Esophagus muscularis mucosa (tissue), 4 donors: ENCODE results near the gene ERAS. TPM values are rescaled to one million over a fixed set of nuclear protein-coding genes. Genes with fewer than 3 reads are reported as not detected.
"Not testable (repeated sequence)": the region's sequence is repeated elsewhere in the genome, so short reads cannot be mapped to it uniquely, and the experiment has no call there.

Experiments used
- DNase-seq: peaks from one replicate; pipeline ENCODE4 v3.0.0-alpha.2; 2017; ENCODE audit errors: extremely low spot score
- H3K27ac ChIP-seq, 4 donors: fragments of 200-600 bp; sonication (generic); replicated peaks in 1 of 4; 1 replicate in 3 of 4; 2 replicates in 1 of 4; pipeline ENCODE4 v1.5.1; 2016 to 2019; ENCODE audit warnings: mild to moderate bottlenecking in 1 of 4
- H3K27me3 ChIP-seq, 4 donors: fragments of 200-600 bp; sonication (generic); one replicate each; pipeline versions ENCODE4 v1.5.1 to v1.6.0; 2016 to 2019
- H3K36me3 ChIP-seq, 4 donors: fragments of 200-600 bp; sonication (generic); one replicate each; pipeline ENCODE4 v1.5.1; 2016 to 2019
- H3K4me1 ChIP-seq, 4 donors: fragments of 200-600 bp; sonication (generic); one replicate each; pipeline ENCODE4 v1.5.1; 2016 to 2019
- H3K4me3 ChIP-seq, 4 donors: fragments of 200-600 bp; sonication (generic); 1 replicate in 2 of 4; 2 replicates in 2 of 4; pipeline ENCODE4 v1.5.1; 2016 to 2019; ENCODE audit warnings: mild to moderate bottlenecking in 4 of 4, moderate library complexity in 1 of 4
- H3K9me3 ChIP-seq, 4 donors: fragments of 200-600 bp; sonication (generic); 1 replicate in 3 of 4; 2 replicates in 1 of 4; pipeline ENCODE4 v1.5.1; 2016 to 2019
- CTCF ChIP-seq, 3 experiments: fragments of 200-600 bp in 2 of 3; fragments of 450-650 bp in 1 of 3; sonication (generic) in 2 of 3; IDR thresholded peaks; one replicate each; pipeline ENCODE4 v1.5.1; 2017 to 2019; ENCODE audit warnings: antibody characterized with exemption in 3 of 3, mild to moderate bottlenecking in 2 of 3, moderate library complexity in 1 of 3
- EP300 ChIP-seq: sonication (generic); formaldehyde crosslinking; IDR thresholded peaks from one replicate; pipeline ENCODE4 v1.6.1; 2017; ENCODE audit warnings: antibody characterized with exemption
- POLR2A ChIP-seq: fragments of 450-650 bp; IDR thresholded peaks from one replicate; pipeline ENCODE4 v1.6.1; 2017; ENCODE audit warnings: antibody characterized with exemption, moderate library complexity, mild to moderate bottlenecking, low read depth
- POLR2AphosphoS5 ChIP-seq, 2 donors: sonication (generic); formaldehyde crosslinking; IDR thresholded peaks; one replicate each; pipeline ENCODE4 v1.6.1; 2017; ENCODE audit warnings: antibody characterized with exemption in 2 of 2
- WGBS: methylation state at CpG from one replicate; pipeline ENCODE4 v1.1.5; 2018; 5-methylcytosine and 5-hydroxymethylcytosine counted together
- intact Hi-C: fragments of 100-400 bp; cut with DNase I; formaldehyde crosslinking; loops from one replicate; pipeline ENCODE4 v1.15.1; 2023
- total RNA-seq, 4 donors: library from RNA; depleted of rRNA; stranded (reverse); fragments of >200 nt; gene quantifications; one replicate each; pipeline versions ENCODE4 v1.1.0 to v1.2.1, GENCODE V29; 2016

ERAS gene
- total RNA-seq, 4 donors from 2014 or later = not detected

GRCh38 chrX:48815266-48815665 lies 11.0 kb upstream of the ERAS start:
- H3K36me3 ChIP-seq = peaks cover 20 to 84% (median 50%) of the 10 kb centered on the region in 4 donors
- intact Hi-C loops = no loop called here

GRCh38 chrX:48816014-48816810 lies 10.1 kb upstream of the ERAS start:
- no peaks in the 10 kb centered on the region for H3K27me3 ChIP-seq
- peaks cover 20 to 86% (median 53%) of the 10 kb centered on the region in 4 donors for H3K36me3 ChIP-seq
- TF ChIP-seq POLR2A = no peak
- TF ChIP-seq CTCF (IDR thresholded peaks at IDR 0.05) = no peak
- no peak for TF ChIP-seq EP300
- TF ChIP-seq POLR2AphosphoS5 (IDR thresholded peaks at IDR 0.05) = no peak
- no peak for DNase-seq
- H3K4me3 ChIP-seq = no peak overlapping the region
- no peaks in the 10 kb centered on the region for H3K9me3 ChIP-seq
- H3K4me1 ChIP-seq = no peaks in the 10 kb centered on the region
- intact Hi-C loops = no loop called here
- 95% methylated on average over 13 of the region's 18 CpGs for WGBS
- H3K27ac ChIP-seq = no peak overlapping the region

More at GRCh38 chrX:48815266-48815665, 11.0 kb upstream of the ERAS start:
- H3K9me3 ChIP-seq = no peaks in the 10 kb centered on the region
- H3K4me1 ChIP-seq = no peaks in the 10 kb centered on the region
- no peak for TF ChIP-seq EP300
- TF ChIP-seq CTCF (IDR thresholded peaks at IDR 0.05) = no peak
- no peak for TF ChIP-seq POLR2A
- no peak for TF ChIP-seq POLR2AphosphoS5 (IDR thresholded peaks at IDR 0.05)
- 84% methylated on average over 8 of the region's 8 CpGs for WGBS
- no peak for DNase-seq
- no peak overlapping the region for H3K27ac ChIP-seq
- no peaks in the 10 kb centered on the region for H3K27me3 ChIP-seq
- no peak overlapping the region for H3K4me3 ChIP-seq

GRCh38 chrX:48818098-48818497 lies 8.2 kb upstream of the ERAS start:
- no peak for TF ChIP-seq EP300
- no peak for TF ChIP-seq POLR2AphosphoS5 (IDR thresholded peaks at IDR 0.05)
- TF ChIP-seq POLR2A = no peak
- TF ChIP-seq CTCF (IDR thresholded peaks at IDR 0.05) = no peak
- no peaks in the 10 kb centered on the region for H3K4me1 ChIP-seq
- WGBS = no CpG with 5 or more reads among the region's 16 CpGs
- H3K9me3 ChIP-seq = no peaks in the 10 kb centered on the region
- intact Hi-C loops = no loop called here
- H3K4me3 ChIP-seq = no peak overlapping the region
- no peak overlapping the region for H3K27ac ChIP-seq
- DNase-seq = no peak
- H3K36me3 ChIP-seq = peaks cover 17 to 90% (median 65%) of the 10 kb centered on the region in 4 donors
- no peaks in the 10 kb centered on the region for H3K27me3 ChIP-seq

GRCh38 chrX:48818866-48819265 lies 7.4 kb upstream of the ERAS start:
- DNase-seq = no peak
- no peaks in the 10 kb centered on the region for H3K9me3 ChIP-seq
- no peaks in the 10 kb centered on the region for H3K4me1 ChIP-seq
- no peak overlapping the region for H3K27ac ChIP-seq
- H3K36me3 ChIP-seq = peaks cover 17 to 90% (median 72%) of the 10 kb centered on the region in 4 donors
- H3K4me3 ChIP-seq = no peak overlapping the region
- intact Hi-C loops = no loop called here
- no peaks in the 10 kb centered on the region for H3K27me3 ChIP-seq
- 63% methylated on average over 4 of the region's 4 CpGs for WGBS
- TF ChIP-seq POLR2AphosphoS5 (IDR thresholded peaks at IDR 0.05) = no peak
- no peak for TF ChIP-seq EP300
- TF ChIP-seq POLR2A = no peak
- TF ChIP-seq CTCF (IDR thresholded peaks at IDR 0.05) = no peak

- H3K4me1 ChIP-seq, H3K27ac ChIP-seq, H3K4me3 ChIP-seq, H3K9me3 ChIP-seq, intact Hi-C loops, DNase-seq, H3K27me3 ChIP-seq: not testable (repeated sequence)
- WGBS = 83% methylated on average over 9 of the region's 9 CpGs
- peaks cover 15 to 92% (median 74%) of the 10 kb centered on the region in 4 donors for H3K36me3 ChIP-seq
Measured at GRCh38 chrX:48819394-48819793, 6.9 kb upstream of the ERAS start.
